GM18511 (cell line): Measurements from ENCODE around the gene CPLX1.

Experiments
- ATAC-seq: cut with Tn5 transposase; IDR thresholded peaks from one replicate; pipeline ENCODE4 v1.9.1; 2021; ENCODE audit warnings: mild to moderate bottlenecking, moderate library complexity; ENCODE audit not compliant: unreplicated experiment

Gene CPLX1

GRCh38 chr4:833731-834367, 7.9 kb upstream of the CPLX1 start:
- ATAC-seq: no peak

GRCh38 chr4:833156-833555, 7.2 kb upstream of the CPLX1 start:
- no peak for ATAC-seq

GRCh38 chr4:832536-832935, 6.6 kb upstream of the CPLX1 start:
- ATAC-seq: no peak

- no peak for ATAC-seq
Observed at GRCh38 chr4:832108-832507, 6.2 kb upstream of the CPLX1 start.

GRCh38 chr4:831483-831805, 5.5 kb upstream of the CPLX1 start:
- no peak for ATAC-seq

GRCh38 chr4:830601-831482, 4.9 kb upstream of the CPLX1 start:
- ATAC-seq: no peak

GRCh38 chr4:829761-830600, 4.1 kb upstream of the CPLX1 start:
- no peak for ATAC-seq

GRCh38 chr4:829291-829690, 3.4 kb upstream of the CPLX1 start:
- ATAC-seq: no peak

GRCh38 chr4:828641-829271, 2.8 kb upstream of the CPLX1 start:
- ATAC-seq: no peak

GRCh38 chr4:827209-828081, 1.5 kb upstream of the CPLX1 start:
- no peak for ATAC-seq

- no peak for ATAC-seq
Observed at GRCh38 chr4:826508-827208, 729 bp upstream of the CPLX1 start.

GRCh38 chr4:825063-825970, 612 bp downstream of the CPLX1 start:
- ATAC-seq: no peak

GRCh38 chr4:824461-825062, 1.4 kb downstream of the CPLX1 start:
- ATAC-seq: no peak

- no peak for ATAC-seq
Observed at GRCh38 chr4:823761-824460, 2.0 kb downstream of the CPLX1 start.

- ATAC-seq: no peak
Observed at GRCh38 chr4:823176-823760, 2.7 kb downstream of the CPLX1 start.

- no peak for ATAC-seq
Observed at GRCh38 chr4:822361-823175, 3.4 kb downstream of the CPLX1 start.
